Measurements from ENCODE around the gene ULBP2.
"Not testable (repeated sequence)": the region's sequence is repeated elsewhere in the genome, so short reads cannot be mapped to it uniquely, and the experiment has no call there.

The ULBP2 gene

DNA sequence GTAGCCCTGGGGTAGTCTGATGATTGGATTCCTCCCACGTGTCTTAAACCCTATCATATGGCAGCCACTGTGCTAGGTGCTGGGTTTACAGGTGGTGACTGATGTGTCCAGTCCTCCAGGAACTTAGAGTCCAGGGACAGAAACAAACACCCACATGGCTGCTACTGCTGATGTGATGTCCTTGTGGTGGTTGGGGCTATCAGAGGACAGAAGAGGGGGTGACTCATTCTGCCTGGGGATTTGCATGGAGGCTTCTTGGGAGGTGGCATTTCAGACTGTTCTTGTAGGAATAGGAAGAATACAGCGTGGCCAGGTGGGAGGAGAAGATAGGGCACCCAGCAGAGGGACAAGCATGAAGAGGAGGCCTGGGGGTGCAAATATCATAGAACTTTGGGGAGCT lies 28.7 kb upstream of the ULBP2 start:
- H3K36me3 ChIP-seq, result no peaks in the 10 kb centered on the region
- H3K9me3 ChIP-seq, result no peaks in the 10 kb centered on the region
- H3K27me3 ChIP-seq, result peaks cover 34% of the 10 kb centered on the region
- no peak overlapping the region for H3K27ac ChIP-seq
- no peak overlapping the region for H3K4me3 ChIP-seq (ENCODE audit: low read depth in 1 of 2, low read length in 1 of 2)
- TF ChIP-seq, protein P1, sequence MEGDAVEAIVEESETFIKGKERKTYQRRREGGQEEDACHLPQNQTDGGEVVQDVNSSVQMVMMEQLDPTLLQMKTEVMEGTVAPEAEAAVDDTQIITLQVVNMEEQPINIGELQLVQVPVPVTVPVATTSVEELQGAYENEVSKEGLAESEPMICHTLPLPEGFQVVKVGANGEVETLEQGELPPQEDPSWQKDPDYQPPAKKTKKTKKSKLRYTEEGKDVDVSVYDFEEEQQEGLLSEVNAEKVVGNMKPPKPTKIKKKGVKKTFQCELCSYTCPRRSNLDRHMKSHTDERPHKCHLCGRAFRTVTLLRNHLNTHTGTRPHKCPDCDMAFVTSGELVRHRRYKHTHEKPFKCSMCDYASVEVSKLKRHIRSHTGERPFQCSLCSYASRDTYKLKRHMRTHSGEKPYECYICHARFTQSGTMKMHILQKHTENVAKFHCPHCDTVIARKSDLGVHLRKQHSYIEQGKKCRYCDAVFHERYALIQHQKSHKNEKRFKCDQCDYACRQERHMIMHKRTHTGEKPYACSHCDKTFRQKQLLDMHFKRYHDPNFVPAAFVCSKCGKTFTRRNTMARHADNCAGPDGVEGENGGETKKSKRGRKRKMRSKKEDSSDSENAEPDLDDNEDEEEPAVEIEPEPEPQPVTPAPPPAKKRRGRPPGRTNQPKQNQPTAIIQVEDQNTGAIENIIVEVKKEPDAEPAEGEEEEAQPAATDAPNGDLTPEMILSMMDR (IDR thresholded peaks at IDR 0.05), result no peak
- no peaks in the 10 kb centered on the region for H3K4me1 ChIP-seq (ENCODE audit: control insufficient read depth in 1 of 2, insufficient read depth in 1 of 2, low read depth in 1 of 2, low read length in 1 of 2)

DNA sequence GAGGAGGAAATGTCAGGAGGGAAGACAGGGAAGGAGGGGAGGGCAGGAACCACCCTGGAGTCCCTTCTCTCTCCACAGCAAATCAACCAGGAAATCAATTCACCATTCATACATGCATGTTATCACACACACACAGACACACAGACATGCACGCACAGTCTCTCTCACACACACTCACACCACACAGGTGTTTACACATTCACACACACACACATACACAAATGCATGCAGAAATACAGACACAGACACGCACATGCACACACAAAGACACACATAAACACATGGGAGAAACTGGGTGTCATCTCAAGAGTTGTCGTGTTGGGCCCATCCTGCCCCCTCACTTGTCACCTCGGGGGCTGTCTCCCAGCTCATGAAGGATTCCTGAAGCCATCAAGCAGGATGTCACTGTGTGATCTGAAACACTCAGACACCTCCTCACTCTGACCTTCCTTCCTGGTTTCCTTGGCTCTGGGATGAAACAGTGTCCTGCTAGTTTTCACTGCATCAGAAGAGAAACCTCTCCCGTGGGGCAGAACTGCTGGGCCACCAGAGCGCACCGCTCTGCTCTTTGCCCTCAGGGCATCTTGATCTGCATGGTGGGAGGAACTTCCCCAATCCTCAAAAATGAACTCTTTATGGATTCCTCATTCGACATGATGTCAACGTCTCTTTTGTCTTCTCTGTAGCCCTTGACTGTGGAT lies 28.1 kb upstream of the ULBP2 start:
- Histone ChIP-seq H3K4me3 (ENCODE audit: low read depth in 1 of 2, low read length in 1 of 2) (no peak overlapping the region), H3K4me1 (ENCODE audit: control insufficient read depth in 1 of 2, insufficient read depth in 1 of 2, low read depth in 1 of 2, low read length in 1 of 2) (no peaks in the 10 kb centered on the region), H3K36me3 (no peaks in the 10 kb centered on the region), H3K27ac (no peak overlapping the region), H3K27me3 (peaks cover 40% of the 10 kb centered on the region), H3K9me3 (no peaks in the 10 kb centered on the region)
- TF ChIP-seq, protein P1 (IDR thresholded peaks at IDR 0.05), result no peak

DNA sequence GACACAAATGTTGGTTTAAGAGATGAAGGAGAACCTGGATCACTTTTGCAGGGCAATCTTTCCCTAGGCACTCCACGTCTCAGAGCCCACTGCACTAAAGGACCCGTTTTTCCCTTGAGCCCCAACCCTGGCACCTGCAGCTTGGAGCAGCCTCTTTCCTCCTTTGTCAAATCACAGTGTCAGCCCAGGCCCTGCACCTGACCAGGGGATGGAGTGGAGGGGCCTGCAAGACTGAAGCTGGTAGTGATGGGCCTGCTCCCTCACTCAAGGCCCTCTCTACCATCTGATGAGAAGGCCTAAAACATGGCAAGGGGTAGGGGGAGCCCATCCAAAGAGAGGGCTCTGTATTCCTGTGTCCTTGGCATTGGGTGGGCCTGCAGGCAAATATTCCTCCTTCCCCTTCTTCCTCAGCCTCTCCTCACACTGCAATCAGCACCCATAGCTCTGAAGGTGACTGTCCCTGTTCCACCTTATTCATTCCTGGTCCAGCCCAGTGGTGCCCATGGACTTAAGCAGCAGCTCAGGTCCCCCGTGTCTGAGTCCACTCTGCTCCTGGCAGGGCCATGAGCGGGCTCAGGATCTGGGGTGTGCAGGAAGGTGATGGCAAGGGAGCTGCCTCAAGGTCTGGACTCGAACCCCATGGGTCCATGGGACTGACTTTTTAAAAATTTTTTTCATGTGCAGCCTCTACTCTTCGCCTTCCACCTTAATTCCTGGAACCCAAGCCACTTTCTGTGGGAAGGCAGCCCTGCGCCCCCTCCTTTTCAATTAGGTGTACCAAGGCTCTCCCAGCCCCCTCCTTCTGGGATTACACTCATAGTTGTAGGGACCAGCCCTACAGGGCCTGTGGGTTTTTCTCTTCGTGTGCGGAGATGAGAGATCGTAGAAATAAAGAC lies 25.6 kb upstream of the ULBP2 start:
- Histone ChIP-seq H3K4me1 (ENCODE audit: control insufficient read depth in 1 of 2, insufficient read depth in 1 of 2, low read depth in 1 of 2, low read length in 1 of 2) (no peaks in the 10 kb centered on the region), H3K27ac (no peak overlapping the region), H3K27me3 (peaks cover 59% of the 10 kb centered on the region), H3K4me3 (ENCODE audit: low read depth in 1 of 2, low read length in 1 of 2) (no peak overlapping the region), H3K36me3 (no peaks in the 10 kb centered on the region), H3K9me3 (no peaks in the 10 kb centered on the region)
- TF ChIP-seq, protein P1 (IDR thresholded peaks at IDR 0.05), result no peak

DNA sequence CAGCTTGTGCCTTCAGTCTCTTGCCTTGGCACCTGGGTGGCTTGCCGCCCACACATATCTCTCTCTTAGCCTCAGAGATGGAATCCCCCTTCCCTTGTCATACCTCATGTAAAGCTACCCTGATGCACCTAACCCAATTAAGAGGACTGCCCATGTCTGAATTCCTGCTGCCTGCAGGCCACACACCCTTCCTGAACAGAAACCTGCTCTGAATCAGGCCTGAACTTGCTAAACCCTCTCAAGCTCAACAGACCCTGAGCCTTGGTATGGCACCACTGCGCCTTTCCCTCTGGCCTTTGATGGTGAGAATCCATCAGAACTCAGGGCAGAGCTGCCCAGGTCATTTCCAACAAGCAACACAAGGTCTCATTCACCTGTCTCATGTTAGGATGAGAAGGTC lies 24.1 kb upstream of the ULBP2 start:
- Histone ChIP-seq H3K27me3 (peaks cover 62% of the 10 kb centered on the region), H3K36me3 (no peaks in the 10 kb centered on the region), H3K4me3 (ENCODE audit: low read depth in 1 of 2, low read length in 1 of 2) (no peak overlapping the region), H3K27ac (no peak overlapping the region), H3K9me3 (no peaks in the 10 kb centered on the region), H3K4me1 (ENCODE audit: control insufficient read depth in 1 of 2, insufficient read depth in 1 of 2, low read depth in 1 of 2, low read length in 1 of 2) (peaks cover 2 to 4% of the 10 kb centered on the region in 2 experiments)
- TF ChIP-seq, protein P1 (IDR thresholded peaks at IDR 0.05), result no peak

DNA sequence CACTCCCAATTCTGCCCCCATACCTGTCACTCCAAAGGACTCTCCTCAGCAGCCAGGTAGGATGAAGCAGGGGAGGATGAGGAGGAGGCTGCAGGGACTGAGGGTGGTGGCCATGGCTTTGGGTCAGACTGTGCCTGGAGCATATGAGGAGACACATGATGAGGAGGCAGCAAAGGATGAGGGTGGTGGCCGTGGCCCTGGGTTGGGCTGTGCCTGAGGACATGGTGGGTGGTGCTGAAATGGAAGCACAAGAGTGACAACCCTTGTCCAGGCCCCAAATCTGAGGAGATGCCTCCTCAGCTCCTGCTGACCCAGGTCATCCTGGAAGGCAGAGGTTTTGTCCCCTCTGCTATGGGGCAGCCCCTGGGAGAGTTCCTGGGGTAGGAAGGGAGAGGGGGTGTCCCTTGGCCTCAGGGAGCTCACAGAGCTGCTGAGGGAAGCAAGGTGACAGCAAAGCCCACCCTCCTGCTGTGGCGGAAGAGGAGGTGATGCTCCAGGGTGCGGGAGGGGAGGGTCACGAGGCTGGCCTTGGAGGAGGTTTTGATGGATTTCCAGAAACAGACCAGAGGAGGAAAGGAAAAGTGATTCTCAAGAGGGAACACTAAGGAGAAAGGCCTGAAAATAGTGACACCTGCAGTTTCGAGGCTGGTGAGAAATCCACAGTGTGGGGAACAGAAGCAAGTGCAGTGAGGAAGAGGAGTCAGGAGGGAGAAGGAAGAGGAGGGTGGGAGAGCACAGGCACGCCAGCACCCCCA lies 23.5 kb upstream of the ULBP2 start:
- Histone ChIP-seq H3K4me3 (ENCODE audit: low read depth in 1 of 2, low read length in 1 of 2) (no peak overlapping the region), H3K36me3 (no peaks in the 10 kb centered on the region), H3K27me3 (peaks cover 62% of the 10 kb centered on the region), H3K9me3 (no peaks in the 10 kb centered on the region), H3K27ac (no peak overlapping the region), H3K4me1 (ENCODE audit: control insufficient read depth in 1 of 2, insufficient read depth in 1 of 2, low read depth in 1 of 2, low read length in 1 of 2) (peaks cover 6 to 11% of the 10 kb centered on the region in 2 experiments)
- TF ChIP-seq, protein P1 (IDR thresholded peaks at IDR 0.05), result no peak

DNA sequence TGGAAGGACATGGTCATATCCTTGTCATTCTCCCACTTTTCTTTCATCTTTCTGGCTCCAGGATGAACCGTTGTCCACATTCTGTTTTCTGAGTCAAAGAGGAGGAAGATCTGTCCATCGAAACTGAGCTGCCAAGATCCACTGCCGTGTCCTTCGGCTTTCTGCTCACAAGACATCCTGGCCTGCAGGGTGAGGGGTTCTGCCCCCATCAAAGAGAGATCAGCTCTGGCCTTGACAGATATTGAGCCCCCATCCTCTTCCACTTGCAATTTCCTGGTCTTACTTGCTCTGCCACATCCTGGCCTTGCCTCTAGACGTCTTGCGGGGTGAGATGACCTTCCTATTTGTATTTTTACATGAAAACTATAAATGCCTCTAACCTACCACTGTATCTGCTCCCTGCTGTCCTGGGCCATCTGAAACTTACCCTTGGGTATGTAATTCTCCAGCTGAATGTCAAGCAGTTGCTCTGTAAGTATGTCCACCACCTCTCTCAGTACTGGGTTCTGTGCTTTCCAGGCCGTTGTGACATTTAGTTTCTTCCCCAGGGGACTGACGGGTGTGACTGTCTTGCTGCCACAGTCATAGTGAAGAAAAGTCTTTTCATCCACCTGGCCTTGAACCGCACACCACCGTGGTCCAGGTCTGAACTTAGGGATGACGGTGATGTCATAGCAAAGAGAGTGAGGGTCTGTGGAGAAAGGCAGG lies 22.5 kb upstream of the ULBP2 start:
- H3K36me3 ChIP-seq; H3K27ac ChIP-seq; H3K9me3 ChIP-seq; H3K4me3 ChIP-seq (ENCODE audit: low read depth in 1 of 2, low read length in 1 of 2): not testable (repeated sequence)
- peaks cover 6 to 13% of the 10 kb centered on the region in 2 experiments for H3K4me1 ChIP-seq (ENCODE audit: control insufficient read depth in 1 of 2, insufficient read depth in 1 of 2, low read depth in 1 of 2, low read length in 1 of 2)
- H3K27me3 ChIP-seq, result peaks cover 63% of the 10 kb centered on the region

All from neutrophil (primary cell).